Type B pancreatic cell (in vitro differentiated cells): ENCODE measurements around the gene PSMD13. TPM values are rescaled to one million over a fixed set of nuclear protein-coding genes. Genes with fewer than 3 reads are reported as not detected.

Source experiments
- DNase-seq: peaks from one replicate; pipeline ENCODE4 v3.0.0; 2021; ENCODE audit warnings: mixed read lengths; ENCODE audit not compliant: unreplicated experiment; ENCODE audit errors: extremely low spot score
- H3K27ac Mint-ChIP-seq: 2 replicates; pipeline ENCODE4 v1.8.0; 2021; ENCODE audit warnings: mild to moderate bottlenecking, mixed read lengths
- H3K27me3 Mint-ChIP-seq: 2 replicates; pipeline ENCODE4 v1.8.0; 2021; ENCODE audit warnings: mixed read lengths
- H3K36me3 Mint-ChIP-seq: 2 replicates; pipeline ENCODE4 v1.8.0; 2021; ENCODE audit warnings: mixed read lengths
- H3K4me1 Mint-ChIP-seq: one replicate; pipeline ENCODE4 v1.8.0; 2021; ENCODE audit warnings: mixed read lengths; ENCODE audit not compliant: unreplicated experiment
- H3K4me3 Mint-ChIP-seq: 2 replicates; pipeline ENCODE4 v1.8.0; 2021; ENCODE audit warnings: mild to moderate bottlenecking, mixed read lengths
- H3K9me3 Mint-ChIP-seq: 2 replicates; pipeline ENCODE4 v1.8.0; 2021; ENCODE audit warnings: mixed read lengths
- CTCF ChIP-seq: fragments of 200-600 bp; sonication (generic); conservative IDR thresholded peaks from 2 replicates; pipeline ENCODE4 v1.5.0; 2021; ENCODE audit warnings: antibody characterized with exemption, mild to moderate bottlenecking
- total RNA-seq: library from RNA; stranded (reverse); gene quantifications from 2 replicates; pipeline ENCODE4 v1.2.1, GENCODE V29; 2021; ENCODE audit warnings: low replicate concordance

Gene PSMD13
- total RNA-seq, 1 donor from 2014 or later, result 115 TPM

- Mint-ChIP-seq H3K36me3 (peaks cover 5% of the 10 kb centered on the region), H3K9me3 (no peaks in the 10 kb centered on the region), H3K27me3 (no peaks in the 10 kb centered on the region), H3K4me3 (peak overlapping the region; percentile 98), H3K27ac (peak overlapping the region; percentile 90), H3K4me1 (peaks cover 16% of the 10 kb centered on the region)
- no peak for DNase-seq
- TF ChIP-seq CTCF, result no peak
Measured at GRCh38 chr11:210803-211180, 26.0 kb upstream of the PSMD13 start.

GRCh38 chr11:211295-211694 is 25.5 kb upstream of the PSMD13 start:
- peaks cover 16% of the 10 kb centered on the region for H3K4me1 Mint-ChIP-seq
- no peak for DNase-seq
- no peaks in the 10 kb centered on the region for H3K9me3 Mint-ChIP-seq
- H3K27ac Mint-ChIP-seq, result peak overlapping the region; percentile 90
- H3K4me3 Mint-ChIP-seq, result peak overlapping the region; percentile 98
- H3K27me3 Mint-ChIP-seq, result no peaks in the 10 kb centered on the region
- peaks cover 5% of the 10 kb centered on the region for H3K36me3 Mint-ChIP-seq
- no peak for TF ChIP-seq CTCF

- H3K36me3 Mint-ChIP-seq, result peaks cover 5% of the 10 kb centered on the region
- no peaks in the 10 kb centered on the region for H3K27me3 Mint-ChIP-seq
- no peak for TF ChIP-seq CTCF
- peak overlapping the region; percentile 90 for H3K27ac Mint-ChIP-seq
- peak overlapping the region; percentile 98 for H3K4me3 Mint-ChIP-seq
- H3K4me1 Mint-ChIP-seq, result peaks cover 16% of the 10 kb centered on the region
- no peaks in the 10 kb centered on the region for H3K9me3 Mint-ChIP-seq
- DNase-seq, result no peak
Measured at GRCh38 chr11:211741-212140, 25.0 kb upstream of the PSMD13 start.

GRCh38 chr11:212150-213100 is 24.4 kb upstream of the PSMD13 start:
- Mint-ChIP-seq H3K27ac (peak overlapping the region; percentile 61), H3K36me3 (peaks cover 5% of the 10 kb centered on the region), H3K9me3 (no peaks in the 10 kb centered on the region), H3K4me3 (peak overlapping the region; percentile 34), H3K27me3 (no peaks in the 10 kb centered on the region), H3K4me1 (peaks cover 15% of the 10 kb centered on the region)
- no peak for TF ChIP-seq CTCF
- no peak for DNase-seq

GRCh38 chr11:213111-213510 is 23.7 kb upstream of the PSMD13 start:
- peaks cover 5% of the 10 kb centered on the region for H3K36me3 Mint-ChIP-seq
- peak overlapping the region; percentile 65 for H3K27ac Mint-ChIP-seq
- no peak overlapping the region for H3K4me3 Mint-ChIP-seq

More at GRCh38 chr11:213111-213510, 23.7 kb upstream of the PSMD13 start:
- DNase-seq, result no peak
- no peak for TF ChIP-seq CTCF
- Mint-ChIP-seq H3K27me3 (no peaks in the 10 kb centered on the region), H3K9me3 (no peaks in the 10 kb centered on the region), H3K4me1 (peaks cover 13% of the 10 kb centered on the region)
